Activated T-cell treated with anti-CD3 and anti-CD28 coated beads, Interleukin-2, amount 50 U/mL, for 4 hours (primary cell): ENCODE measurements around the gene C15orf61. TPM values are rescaled to one million over a fixed set of nuclear protein-coding genes. Genes with fewer than 3 reads are reported as not detected.
A peak's percentile ranks its signal among the peaks of the same experiment; 100 is the strongest.

Experiments
- ATAC-seq, 2 donors: fragments of 200-7000 bp; cut with Tn5 transposase; one replicate each; pipeline ENCODE4 v1.10.0; 2021
- DNase-seq: peaks from one replicate; pipeline ENCODE4 v3.0.0-alpha.2; 2020
- H3K27me3 Mint-ChIP-seq: one replicate; pipeline ENCODE4 v1.8.0; 2021; ENCODE audit warnings: low read depth, mixed read lengths
- H3K36me3 Mint-ChIP-seq: one replicate; pipeline ENCODE4 v1.8.0; 2022; ENCODE audit warnings: mixed read lengths; ENCODE audit not compliant: insufficient read depth
- H3K4me1 Mint-ChIP-seq: one replicate; pipeline ENCODE4 v1.8.0; 2021; ENCODE audit warnings: low read depth, mixed read lengths
- H3K4me3 Mint-ChIP-seq: one replicate; pipeline ENCODE4 v1.8.0; 2021; ENCODE audit warnings: mild to moderate bottlenecking, moderate library complexity, mixed read lengths
- H3K9me3 Mint-ChIP-seq: one replicate; pipeline ENCODE4 v1.8.0; 2021; ENCODE audit warnings: mixed read lengths
- total RNA-seq, 3 donors: library from RNA; stranded (reverse); gene quantifications; one replicate each; pipeline ENCODE4 v1.2.1, GENCODE V29; 2021

Gene C15orf61
- total RNA-seq, 3 donors from 2014 or later: 8.3 to 9.2 (median 8.6) TPM

GRCh38 chr15:67550522-67550921 is 29.6 kb downstream of the C15orf61 start:
- Mint-ChIP-seq H3K9me3 (no peaks in the 10 kb centered on the region), H3K27me3 (no peaks in the 10 kb centered on the region), H3K36me3 (peaks cover 22% of the 10 kb centered on the region), H3K4me1 (peaks cover 23% of the 10 kb centered on the region), H3K4me3 (no peak overlapping the region)
- ATAC-seq: no peak
- DNase-seq: no peak

- no peak for ATAC-seq
- DNase-seq: no peak
- Mint-ChIP-seq H3K36me3 (peaks cover 25% of the 10 kb centered on the region), H3K4me1 (peaks cover 23% of the 10 kb centered on the region), H3K9me3 (no peaks in the 10 kb centered on the region), H3K4me3 (no peak overlapping the region), H3K27me3 (no peaks in the 10 kb centered on the region)
Observed at GRCh38 chr15:67551207-67551743, 30.3 kb downstream of the C15orf61 start.

- peaks cover 40% of the 10 kb centered on the region for H3K36me3 Mint-ChIP-seq
- no peaks in the 10 kb centered on the region for H3K27me3 Mint-ChIP-seq
- DNase-seq: no peak
- peaks cover 5% of the 10 kb centered on the region for H3K4me1 Mint-ChIP-seq
- H3K4me3 Mint-ChIP-seq: no peak overlapping the region
- H3K9me3 Mint-ChIP-seq: peaks cover 7% of the 10 kb centered on the region
- ATAC-seq: no peak
Observed at GRCh38 chr15:67554580-67554979, 33.6 kb downstream of the C15orf61 start.

GRCh38 chr15:67556976-67557570 is 36.1 kb downstream of the C15orf61 start:
- H3K27me3 Mint-ChIP-seq: no peaks in the 10 kb centered on the region
- no peak for ATAC-seq
- no peak for DNase-seq
- peaks cover 5% of the 10 kb centered on the region for H3K4me1 Mint-ChIP-seq
- peaks cover 7% of the 10 kb centered on the region for H3K9me3 Mint-ChIP-seq
- peaks cover 37% of the 10 kb centered on the region for H3K36me3 Mint-ChIP-seq
- H3K4me3 Mint-ChIP-seq: no peak overlapping the region

- H3K27me3 Mint-ChIP-seq: no peaks in the 10 kb centered on the region
- H3K4me1 Mint-ChIP-seq: peaks cover 5% of the 10 kb centered on the region
- DNase-seq (no peak), ATAC-seq (no peak)
- H3K9me3 Mint-ChIP-seq: peaks cover 7% of the 10 kb centered on the region
- H3K4me3 Mint-ChIP-seq: no peak overlapping the region
- H3K36me3 Mint-ChIP-seq: peaks cover 41% of the 10 kb centered on the region
Observed at GRCh38 chr15:67558502-67558901, 37.6 kb downstream of the C15orf61 start.

GRCh38 chr15:67559158-67559557 is 38.2 kb downstream of the C15orf61 start:
- H3K36me3 Mint-ChIP-seq: peaks cover 47% of the 10 kb centered on the region
- peaks cover 10% of the 10 kb centered on the region for H3K4me1 Mint-ChIP-seq
- no peak for ATAC-seq
- H3K4me3 Mint-ChIP-seq: no peak overlapping the region
- H3K9me3 Mint-ChIP-seq: peaks cover 7% of the 10 kb centered on the region
- no peaks in the 10 kb centered on the region for H3K27me3 Mint-ChIP-seq
- DNase-seq: no peak

- Mint-ChIP-seq H3K27me3 (no peaks in the 10 kb centered on the region), H3K36me3 (peaks cover 49% of the 10 kb centered on the region), H3K9me3 (peaks cover 7% of the 10 kb centered on the region), H3K4me3 (no peak overlapping the region), H3K4me1 (peaks cover 12% of the 10 kb centered on the region)
- ATAC-seq: no peak
- no peak for DNase-seq
Observed at GRCh38 chr15:67559576-67559975, 38.6 kb downstream of the C15orf61 start.

- ATAC-seq (no peak), DNase-seq (no peak)
- Mint-ChIP-seq H3K4me3 (no peak overlapping the region), H3K27me3 (no peaks in the 10 kb centered on the region), H3K9me3 (peaks cover 7% of the 10 kb centered on the region), H3K36me3 (peaks cover 44% of the 10 kb centered on the region), H3K4me1 (peaks cover 15% of the 10 kb centered on the region)
Observed at GRCh38 chr15:67560320-67560719, 39.4 kb downstream of the C15orf61 start.

GRCh38 chr15:67563092-67563491 is 42.2 kb downstream of the C15orf61 start:
- DNase-seq: no peak
- no peaks in the 10 kb centered on the region for H3K27me3 Mint-ChIP-seq
- no peak overlapping the region for H3K4me3 Mint-ChIP-seq
- H3K36me3 Mint-ChIP-seq: peaks cover 32% of the 10 kb centered on the region
- no peak for ATAC-seq
- H3K4me1 Mint-ChIP-seq: peaks cover 12% of the 10 kb centered on the region
- H3K9me3 Mint-ChIP-seq: peaks cover 4% of the 10 kb centered on the region

- Mint-ChIP-seq H3K4me1 (peaks cover 12% of the 10 kb centered on the region), H3K9me3 (no peaks in the 10 kb centered on the region), H3K36me3 (peaks cover 20% of the 10 kb centered on the region), H3K4me3 (no peak overlapping the region), H3K27me3 (no peaks in the 10 kb centered on the region)
- ATAC-seq (peak; percentile 30 to 38), DNase-seq (no peak)
Observed at GRCh38 chr15:67564021-67564967, 43.4 kb downstream of the C15orf61 start.

GRCh38 chr15:67564968-67565345 is 44.0 kb downstream of the C15orf61 start:
- H3K27me3 Mint-ChIP-seq: no peaks in the 10 kb centered on the region
- peaks cover 12% of the 10 kb centered on the region for H3K4me1 Mint-ChIP-seq
- no peaks in the 10 kb centered on the region for H3K9me3 Mint-ChIP-seq
- ATAC-seq (peak in 1 of 2 donors; percentile 30), DNase-seq (no peak)
- no peak overlapping the region for H3K4me3 Mint-ChIP-seq
- peaks cover 19% of the 10 kb centered on the region for H3K36me3 Mint-ChIP-seq

GRCh38 chr15:67569668-67570067 is 48.7 kb downstream of the C15orf61 start:
- DNase-seq: no peak
- Mint-ChIP-seq H3K36me3 (peaks cover 6% of the 10 kb centered on the region), H3K4me3 (no peak overlapping the region), H3K4me1 (peaks cover 2% of the 10 kb centered on the region), H3K9me3 (no peaks in the 10 kb centered on the region), H3K27me3 (no peaks in the 10 kb centered on the region)
- no peak for ATAC-seq

GRCh38 chr15:67570875-67571647 is 50.1 kb downstream of the C15orf61 start:
- no peak for ATAC-seq
- DNase-seq: no peak
- no peaks in the 10 kb centered on the region for H3K9me3 Mint-ChIP-seq
- peaks cover 4% of the 10 kb centered on the region for H3K36me3 Mint-ChIP-seq
- no peaks in the 10 kb centered on the region for H3K27me3 Mint-ChIP-seq
- peaks cover 3% of the 10 kb centered on the region for H3K4me1 Mint-ChIP-seq
- no peak overlapping the region for H3K4me3 Mint-ChIP-seq
